Subcutaneous abdominal adipose tissue (tissue), 5 donors: ENCODE data around the gene PCDH15.

Experiments used
- H3K27ac ChIP-seq: one replicate; pipeline ENCODE4 v1.7.0; 2013; ENCODE audit warnings: low read depth, mild to moderate bottlenecking, inconsistent platforms, low read length, moderate library complexity
- H3K27me3 ChIP-seq, 5 donors: one replicate each; pipeline ENCODE4 v1.7.0; 2013; ENCODE audit warnings: low read length in 5 of 5, inconsistent platforms in 1 of 5; ENCODE audit not compliant: control insufficient read depth in 5 of 5, insufficient read depth in 4 of 5
- H3K36me3 ChIP-seq, 5 donors: one replicate each; pipeline ENCODE4 v1.7.0; 2013; ENCODE audit warnings: low read length in 5 of 5; ENCODE audit not compliant: control insufficient read depth in 5 of 5, insufficient read depth in 5 of 5
- H3K4me1 ChIP-seq, 5 donors: one replicate each; pipeline ENCODE4 v1.7.0; 2013; ENCODE audit warnings: low read length in 5 of 5, mild to moderate bottlenecking in 3 of 5, moderate library complexity in 1 of 5; ENCODE audit not compliant: control insufficient read depth in 5 of 5, insufficient read depth in 5 of 5
- H3K4me3 ChIP-seq, 5 donors: one replicate each; pipeline ENCODE4 v1.7.0; 2013; ENCODE audit warnings: low read length in 5 of 5, low read depth in 1 of 5
- H3K9ac ChIP-seq, 5 donors: one replicate each; pipeline ENCODE4 v1.7.0; 2013; ENCODE audit warnings: low read length in 5 of 5, mild to moderate bottlenecking in 4 of 5, moderate library complexity in 3 of 5
- H3K9me3 ChIP-seq, 5 donors: one replicate each; pipeline ENCODE4 v1.7.0; 2013; ENCODE audit warnings: low read length in 5 of 5; ENCODE audit not compliant: control insufficient read depth in 5 of 5
- donor health status: healthy.
- donor health status: healthy.
- donor health status: healthy.
- donor health status: healthy.
- donor health status: healthy.

The PCDH15 gene

GRCh38 chr10:53886325-53887300, 914.4 kb downstream of the PCDH15 start:
- Histone ChIP-seq H3K36me3 (no peaks in the 10 kb centered on the region), H3K9me3 (no peaks in the 10 kb centered on the region), H3K27ac (no peak overlapping the region), H3K4me1 (no peaks in the 10 kb centered on the region), H3K9ac (no peak overlapping the region), H3K4me3 (no peak overlapping the region), H3K27me3 (no peaks in the 10 kb centered on the region)

GRCh38 chr10:53864846-53865245, 936.2 kb downstream of the PCDH15 start:
- Histone ChIP-seq H3K9ac (no peak overlapping the region), H3K4me3 (no peak overlapping the region)

GRCh38 chr10:53852450-53853175, 948.4 kb downstream of the PCDH15 start:
- Histone ChIP-seq H3K36me3 (no peaks in the 10 kb centered on the region), H3K9ac (no peak overlapping the region), H3K9me3 (no peaks in the 10 kb centered on the region), H3K27ac (no peak overlapping the region), H3K27me3 (peaks cover 0 to 3% (median 0%) of the 10 kb centered on the region in 5 donors), H3K4me1 (no peaks in the 10 kb centered on the region), H3K4me3 (no peak overlapping the region)

More at GRCh38 chr10:53864846-53865245, 936.2 kb downstream of the PCDH15 start:
- H3K4me1 ChIP-seq: no peaks in the 10 kb centered on the region
- H3K27me3 ChIP-seq: no peaks in the 10 kb centered on the region
- H3K36me3 ChIP-seq: no peaks in the 10 kb centered on the region
- H3K9me3 ChIP-seq: no peaks in the 10 kb centered on the region
- no peak overlapping the region for H3K27ac ChIP-seq

- Histone ChIP-seq H3K27ac (no peak overlapping the region), H3K9ac (no peak overlapping the region), H3K4me3 (no peak overlapping the region), H3K9me3 (no peaks in the 10 kb centered on the region), H3K36me3 (no peaks in the 10 kb centered on the region), H3K27me3 (no peaks in the 10 kb centered on the region), H3K4me1 (no peaks in the 10 kb centered on the region)
Measured at GRCh38 chr10:53846809-53847208, 954.2 kb downstream of the PCDH15 start.

- no peaks in the 10 kb centered on the region for H3K9me3 ChIP-seq
- H3K27me3 ChIP-seq: no peaks in the 10 kb centered on the region
- H3K9ac ChIP-seq: no peak overlapping the region
- H3K4me1 ChIP-seq: no peaks in the 10 kb centered on the region
- H3K4me3 ChIP-seq: no peak overlapping the region
- no peak overlapping the region for H3K27ac ChIP-seq
- no peaks in the 10 kb centered on the region for H3K36me3 ChIP-seq
Measured at GRCh38 chr10:53843736-53844362, 957.2 kb downstream of the PCDH15 start.

GRCh38 chr10:53841483-53842145, 959.4 kb downstream of the PCDH15 start:
- H3K9me3 ChIP-seq: no peaks in the 10 kb centered on the region
- no peaks in the 10 kb centered on the region for H3K36me3 ChIP-seq
- no peaks in the 10 kb centered on the region for H3K4me1 ChIP-seq
- H3K4me3 ChIP-seq: no peak overlapping the region
- H3K27me3 ChIP-seq: no peaks in the 10 kb centered on the region
- no peak overlapping the region for H3K9ac ChIP-seq
- no peak overlapping the region for H3K27ac ChIP-seq

- no peaks in the 10 kb centered on the region for H3K9me3 ChIP-seq
- no peak overlapping the region for H3K4me3 ChIP-seq
- no peaks in the 10 kb centered on the region for H3K4me1 ChIP-seq
- no peak overlapping the region for H3K9ac ChIP-seq
- H3K36me3 ChIP-seq: no peaks in the 10 kb centered on the region
- no peaks in the 10 kb centered on the region for H3K27me3 ChIP-seq
- H3K27ac ChIP-seq: no peak overlapping the region
Measured at GRCh38 chr10:53840653-53841052, 960.4 kb downstream of the PCDH15 start.

- H3K9ac ChIP-seq: no peak overlapping the region
- H3K27ac ChIP-seq: no peak overlapping the region
- no peak overlapping the region for H3K4me3 ChIP-seq
- no peaks in the 10 kb centered on the region for H3K4me1 ChIP-seq
- H3K36me3 ChIP-seq: no peaks in the 10 kb centered on the region
- H3K9me3 ChIP-seq: no peaks in the 10 kb centered on the region
- no peaks in the 10 kb centered on the region for H3K27me3 ChIP-seq
Measured at GRCh38 chr10:53839440-53840039, 961.5 kb downstream of the PCDH15 start.

GRCh38 chr10:53836638-53837037, 964.4 kb downstream of the PCDH15 start:
- H3K4me1 ChIP-seq: no peaks in the 10 kb centered on the region
- H3K9ac ChIP-seq: no peak overlapping the region
- no peak overlapping the region for H3K4me3 ChIP-seq
- H3K27me3 ChIP-seq: no peaks in the 10 kb centered on the region
- H3K27ac ChIP-seq: no peak overlapping the region
- H3K36me3 ChIP-seq: no peaks in the 10 kb centered on the region
- H3K9me3 ChIP-seq: no peaks in the 10 kb centered on the region
